Measurements from ENCODE around the gene COPZ1.
A peak's percentile ranks its signal among the peaks of the same experiment; 100 is the strongest.

COPZ1 gene

DNA sequence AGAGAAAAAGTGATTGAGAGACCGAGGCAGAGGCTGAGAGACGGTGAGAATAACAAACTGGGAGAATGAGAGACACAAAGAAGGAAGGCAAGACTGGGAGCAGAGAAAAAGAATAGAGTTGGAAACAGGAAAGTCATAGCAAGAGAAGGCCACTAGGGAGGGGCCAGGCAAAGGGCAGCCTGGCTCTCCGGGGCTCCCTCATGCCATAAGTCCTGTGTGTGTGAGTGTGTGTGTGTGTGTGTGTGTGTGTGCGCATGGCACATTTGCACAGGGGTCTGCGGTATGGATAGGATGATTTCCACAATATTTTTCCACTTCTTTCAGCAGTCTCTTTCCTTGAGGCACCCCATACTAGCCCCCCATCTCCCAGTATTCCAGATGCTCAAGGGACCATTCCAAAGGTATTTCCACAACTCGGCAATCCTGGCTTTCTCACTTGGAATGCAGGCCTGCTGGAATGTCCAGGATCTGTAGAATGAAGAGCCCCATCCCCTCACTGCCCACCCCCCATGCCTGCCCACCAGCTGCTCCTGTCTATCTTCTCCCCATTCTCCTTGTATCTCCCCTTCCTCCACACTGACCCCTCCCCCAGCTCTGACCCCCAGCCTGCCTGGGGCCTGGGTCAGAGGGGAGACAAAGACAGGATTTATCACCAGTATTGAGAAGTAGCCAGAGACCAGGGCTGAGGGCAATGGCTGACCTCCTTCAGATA is 30.3 kb downstream of the COPZ1 start:
- H3K4me3 ChIP-seq (replicated peaks; ENCODE audit: low read depth, low read length) = no peak overlapping the region
- no peak for DNase-seq (ENCODE audit: low read depth)
- TF ChIP-seq, protein P1, sequence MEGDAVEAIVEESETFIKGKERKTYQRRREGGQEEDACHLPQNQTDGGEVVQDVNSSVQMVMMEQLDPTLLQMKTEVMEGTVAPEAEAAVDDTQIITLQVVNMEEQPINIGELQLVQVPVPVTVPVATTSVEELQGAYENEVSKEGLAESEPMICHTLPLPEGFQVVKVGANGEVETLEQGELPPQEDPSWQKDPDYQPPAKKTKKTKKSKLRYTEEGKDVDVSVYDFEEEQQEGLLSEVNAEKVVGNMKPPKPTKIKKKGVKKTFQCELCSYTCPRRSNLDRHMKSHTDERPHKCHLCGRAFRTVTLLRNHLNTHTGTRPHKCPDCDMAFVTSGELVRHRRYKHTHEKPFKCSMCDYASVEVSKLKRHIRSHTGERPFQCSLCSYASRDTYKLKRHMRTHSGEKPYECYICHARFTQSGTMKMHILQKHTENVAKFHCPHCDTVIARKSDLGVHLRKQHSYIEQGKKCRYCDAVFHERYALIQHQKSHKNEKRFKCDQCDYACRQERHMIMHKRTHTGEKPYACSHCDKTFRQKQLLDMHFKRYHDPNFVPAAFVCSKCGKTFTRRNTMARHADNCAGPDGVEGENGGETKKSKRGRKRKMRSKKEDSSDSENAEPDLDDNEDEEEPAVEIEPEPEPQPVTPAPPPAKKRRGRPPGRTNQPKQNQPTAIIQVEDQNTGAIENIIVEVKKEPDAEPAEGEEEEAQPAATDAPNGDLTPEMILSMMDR (IDR thresholded peaks at IDR 0.05; ENCODE audit: low read length, missing control alignments) = no peak

DNA sequence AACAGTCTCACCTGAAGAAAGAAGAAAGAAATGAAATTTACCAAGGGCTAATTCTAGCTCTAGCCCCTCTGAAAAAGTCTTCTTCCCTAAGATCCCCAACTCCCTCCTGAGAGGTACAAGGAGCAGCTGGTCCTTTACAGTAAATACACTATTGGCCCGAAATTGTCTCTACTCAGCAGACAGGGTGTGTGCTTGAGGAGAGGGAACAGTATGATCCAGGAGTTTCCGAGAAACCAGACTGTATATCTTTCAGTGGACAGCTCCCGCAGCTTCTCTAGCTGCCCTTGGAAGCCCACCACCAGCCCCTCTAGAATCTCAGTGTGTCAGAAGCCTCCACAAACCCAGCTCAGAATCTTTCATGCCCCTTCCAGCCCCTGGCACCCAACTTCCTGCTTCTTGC is 31.3 kb downstream of the COPZ1 start:
- DNase-seq (ENCODE audit: low read depth) = no peak
- TF ChIP-seq, protein P1 (IDR thresholded peaks at IDR 0.05; ENCODE audit: low read length, missing control alignments) = no peak
- no peak overlapping the region for H3K4me3 ChIP-seq (replicated peaks; ENCODE audit: low read depth, low read length)

DNA sequence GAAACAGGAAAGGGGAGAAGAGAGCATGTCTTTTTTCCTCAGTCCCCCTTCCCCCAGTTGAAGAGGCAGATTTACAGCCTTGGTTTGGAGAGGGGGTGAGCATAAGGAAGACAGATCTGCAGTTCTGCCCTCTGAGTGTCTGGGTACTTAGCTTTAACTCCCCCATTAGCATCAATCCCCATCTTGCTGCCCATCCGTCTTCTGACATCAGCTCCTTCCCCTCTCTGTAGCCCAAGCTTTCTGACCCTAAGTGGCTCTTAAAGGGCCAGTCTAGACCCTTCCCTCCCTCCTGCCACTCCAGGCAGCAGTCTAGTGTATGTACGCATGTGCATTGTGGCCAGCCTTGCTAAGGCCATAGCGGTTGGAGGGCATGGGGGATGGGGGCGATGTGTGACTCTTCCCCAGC is 32.0 kb downstream of the COPZ1 start:
- H3K4me3 ChIP-seq (replicated peaks; ENCODE audit: low read depth, low read length) = no peak overlapping the region
- DNase-seq (ENCODE audit: low read depth) = no peak
- TF ChIP-seq, protein P1 (IDR thresholded peaks at IDR 0.05; ENCODE audit: low read length, missing control alignments) = no peak

DNA sequence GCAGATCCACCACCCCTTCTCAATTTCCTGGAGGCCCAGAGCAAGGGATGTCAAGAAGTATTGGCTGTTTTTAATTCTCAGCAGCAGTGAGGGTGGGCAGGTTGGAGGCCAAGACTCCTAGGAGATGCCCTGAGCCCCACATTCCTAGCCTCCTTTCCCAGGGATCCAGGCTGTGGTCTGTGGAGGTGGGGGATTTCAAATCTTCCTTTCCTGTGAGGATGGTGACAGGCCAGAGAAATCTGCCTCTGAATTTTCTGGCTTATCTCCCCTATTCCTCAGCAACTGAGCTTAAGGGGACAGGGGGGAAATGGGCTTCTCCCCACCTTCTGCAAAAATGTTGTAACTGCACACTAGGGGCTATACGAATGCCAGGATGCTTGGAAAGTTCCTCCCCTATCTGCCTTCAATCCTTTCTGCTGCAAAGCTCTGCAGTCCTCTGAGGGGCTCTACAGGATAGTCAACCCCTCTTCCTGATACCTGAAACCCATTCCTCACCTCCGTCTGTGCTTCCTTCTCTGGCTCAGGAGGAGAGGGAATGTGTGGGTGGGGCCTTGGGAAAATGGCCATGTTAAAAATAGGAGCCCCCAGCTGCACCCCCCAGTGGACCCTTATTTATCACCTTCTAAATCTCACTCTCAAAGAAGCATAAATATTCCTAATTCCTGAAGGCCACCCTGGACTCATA is 32.7 kb downstream of the COPZ1 start:
- no peak for DNase-seq (ENCODE audit: low read depth)
- TF ChIP-seq, protein P1 (IDR thresholded peaks at IDR 0.05; ENCODE audit: low read length, missing control alignments) = no peak
- no peak overlapping the region for H3K4me3 ChIP-seq (replicated peaks; ENCODE audit: low read depth, low read length)

DNA sequence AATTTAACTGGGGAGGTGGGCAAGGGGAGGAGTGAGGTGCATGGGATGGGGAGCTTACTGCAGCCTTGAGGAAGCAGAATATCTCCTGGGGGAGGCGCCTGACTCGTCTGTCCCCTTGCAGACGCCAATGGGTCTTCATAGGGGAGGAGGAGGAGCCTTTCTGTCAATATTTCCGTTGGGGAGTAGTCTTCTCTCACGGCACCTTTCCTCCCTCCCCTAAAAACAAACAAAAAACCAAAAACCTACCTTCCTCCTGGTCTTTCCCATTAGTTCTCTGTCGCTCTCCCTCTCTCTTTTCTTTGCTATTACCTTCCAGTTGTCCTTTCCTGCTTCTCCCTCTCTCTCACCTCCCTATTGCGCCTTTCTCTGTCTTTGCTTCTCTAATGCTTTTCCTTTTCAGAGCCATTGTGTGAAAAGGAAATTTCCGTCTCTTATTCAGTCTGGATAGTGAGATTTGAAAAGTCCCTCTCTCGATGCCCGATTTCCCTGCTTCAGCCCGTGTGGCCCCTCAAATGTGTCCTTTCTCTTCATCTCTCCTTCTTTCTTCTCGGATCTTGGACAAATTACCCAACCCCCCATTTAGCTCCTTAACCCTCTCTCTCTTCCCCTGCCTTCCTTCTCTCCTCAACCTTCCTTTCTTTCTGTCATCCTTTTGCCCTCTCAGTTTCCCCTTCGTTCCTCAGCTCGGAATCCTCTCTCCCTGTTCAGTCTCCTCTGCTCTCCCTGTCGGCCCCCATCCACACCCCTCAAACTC is 33.4 kb downstream of the COPZ1 start:
- DNase-seq (ENCODE audit: low read depth) = no peak
- H3K4me3 ChIP-seq (replicated peaks; ENCODE audit: low read depth, low read length) = peak overlapping the region; percentile 73
- TF ChIP-seq, protein P1 (IDR thresholded peaks at IDR 0.05; ENCODE audit: low read length, missing control alignments) = no peak

DNA sequence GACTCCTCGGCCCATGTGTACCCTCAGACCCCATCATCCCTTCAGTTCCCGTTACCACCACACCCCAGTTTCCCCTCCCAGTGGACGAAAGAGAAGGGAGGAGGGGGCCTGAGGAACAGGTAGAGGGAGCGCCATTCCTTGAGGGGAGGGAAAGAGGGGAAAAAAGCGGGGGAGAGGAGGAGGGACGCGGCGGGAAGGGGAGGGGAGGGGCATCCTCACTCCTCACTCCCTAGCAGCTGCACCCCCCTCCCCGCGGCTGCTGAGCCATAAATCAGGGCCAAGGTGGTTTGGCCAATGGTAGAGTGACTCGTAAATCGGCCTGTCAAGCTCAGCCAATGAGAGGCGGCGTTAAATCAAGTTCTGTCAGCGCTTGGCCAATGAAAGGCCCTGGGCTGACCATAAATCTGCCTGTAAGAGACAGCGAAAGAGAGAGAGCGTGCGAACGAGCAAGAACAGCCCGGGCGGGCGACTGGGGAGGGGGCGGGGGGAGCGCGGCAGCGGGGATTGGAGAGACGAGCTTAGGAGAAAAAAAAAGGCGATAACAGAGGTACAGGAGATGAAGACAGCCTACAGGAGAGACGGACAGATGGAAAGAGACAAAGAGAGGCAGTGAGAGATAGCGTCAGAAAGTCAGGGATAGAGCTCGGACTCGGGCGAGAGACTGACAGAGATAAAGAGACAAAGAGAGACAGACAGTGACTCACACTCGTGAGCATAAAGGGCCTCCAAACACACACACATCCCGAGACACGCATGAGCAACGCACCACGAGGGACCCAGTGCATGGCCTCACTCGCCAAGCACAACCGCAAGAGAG is 34.2 kb downstream of the COPZ1 start:
- TF ChIP-seq, protein P1 (IDR thresholded peaks at IDR 0.05; ENCODE audit: low read length, missing control alignments) = no peak
- peak; percentile 100 for DNase-seq (ENCODE audit: low read depth)
- H3K4me3 ChIP-seq (replicated peaks; ENCODE audit: low read depth, low read length) = peak overlapping the region; percentile 73
